IMR-90 (cell line): ENCODE results near the gene IFRD1. TPM values are rescaled to one million over a fixed set of nuclear protein-coding genes. Genes with fewer than 3 reads are reported as not detected.

Experiments
- ATAC-seq: fragments of 200-7000 bp; cut with Tn5 transposase; 2 replicates; pipeline ENCODE4 v1.9.1; 2020; ENCODE audit warnings: low read depth, mild to moderate bottlenecking, moderate library complexity
- BruUV-seq: library from RNA; stranded (reverse); fragments of 400-500 nt; replicated peaks from 2 replicates; lab custom pipeline; 2021; lab: Mats Ljungman, UMichigan
- CTCF ChIA-PET: fragments of 300-600 bp; formaldehyde crosslinking; extraction: SDS; loops from one replicate; lab custom pipeline; 2021; ENCODE audit warnings: antibody characterized with exemption; lab: Yijun Ruan, JAX
- POLR2A ChIA-PET: fragments of 300-600 bp; sonication (Branson Sonifier 250); formaldehyde crosslinking; loops from one replicate; lab custom pipeline; 2022; ENCODE audit warnings: antibody characterized with exemption; ENCODE audit not compliant: unreplicated experiment; lab: Charles Lee
- DNase-seq: peaks from one replicate; pipeline ENCODE4 v3.0.0; 2013
- H2AFZ ChIP-seq: replicated peaks from 2 replicates; pipeline ENCODE3; 2013; ENCODE audit warnings: low read length, mild to moderate bottlenecking; ENCODE audit not compliant: poor library complexity
- H2AK5ac ChIP-seq: 2 replicates; pipeline ENCODE4 v1.6.1; 2013; ENCODE audit warnings: low read depth, low read length, inconsistent platforms
- H2AK9ac ChIP-seq: replicated peaks from 2 replicates; pipeline ENCODE3; 2013; ENCODE audit warnings: mild to moderate bottlenecking, low read depth, low read length, moderate library complexity; ENCODE audit not compliant: poor library complexity
- H2BK120ac ChIP-seq: 2 replicates; pipeline ENCODE4 v1.6.1; 2013; ENCODE audit warnings: low read depth, low read length, inconsistent platforms
- H2BK15ac ChIP-seq: 3 replicates; pipeline ENCODE4 v1.6.1; 2013; ENCODE audit warnings: low read depth, low read length, inconsistent platforms
- H2BK20ac ChIP-seq: 2 replicates; pipeline ENCODE4 v1.6.1; 2013; ENCODE audit warnings: low read depth, mild to moderate bottlenecking, inconsistent platforms, low read length, moderate library complexity
- H2BK5ac ChIP-seq: 2 replicates; pipeline ENCODE4 v1.6.1; 2013; ENCODE audit warnings: mild to moderate bottlenecking, low read depth, low read length, inconsistent platforms; ENCODE audit not compliant: poor library complexity, severe bottlenecking
- H3K14ac ChIP-seq: replicated peaks from 2 replicates; pipeline ENCODE4 v1.6.1; 2013; ENCODE audit warnings: low read depth, low read length, inconsistent platforms
- H3K18ac ChIP-seq: 2 replicates; pipeline ENCODE4 v1.6.1; 2013; ENCODE audit warnings: low read depth, low read length, control low read depth
- H3K23ac ChIP-seq: 2 replicates; pipeline ENCODE4 v1.6.1; 2013; ENCODE audit warnings: low read depth, low read length, inconsistent platforms
- H3K27ac ChIP-seq: 2 replicates; pipeline ENCODE4 v1.5.1; 2013; ENCODE audit warnings: mild to moderate bottlenecking, control low read depth, low read length; ENCODE audit not compliant: insufficient read depth
- H3K27me3 ChIP-seq: 2 replicates; pipeline ENCODE4 v1.6.1; 2013; ENCODE audit warnings: low read length; ENCODE audit not compliant: control insufficient read depth, insufficient read depth
- H3K36me3 ChIP-seq: 2 replicates; pipeline ENCODE4 v1.6.1; 2013; ENCODE audit warnings: low read length, mixed read lengths; ENCODE audit not compliant: control insufficient read depth, insufficient read depth
- H3K4ac ChIP-seq: 2 replicates; pipeline ENCODE4 v1.6.1; 2013; ENCODE audit warnings: low read depth, low read length, inconsistent platforms
- H3K4me1 ChIP-seq: 2 replicates; pipeline ENCODE4 v1.6.1; 2013; ENCODE audit warnings: low read length, mixed read lengths; ENCODE audit not compliant: control insufficient read depth, insufficient read depth
- H3K4me2 ChIP-seq: 2 replicates; pipeline ENCODE4 v1.6.1; 2013; ENCODE audit warnings: low read depth, mild to moderate bottlenecking, control low read depth, low read length, moderate library complexity
- H3K4me3 ChIP-seq: 2 replicates; pipeline ENCODE4 v1.5.1; 2013; ENCODE audit warnings: low read depth, mild to moderate bottlenecking, control low read depth, low read length, moderate library complexity; ENCODE audit not compliant: insufficient read depth
- H3K56ac ChIP-seq: 2 replicates; pipeline ENCODE4 v1.6.1; 2013; ENCODE audit warnings: low read length, inconsistent platforms; ENCODE audit not compliant: insufficient read depth; ENCODE audit errors: extremely low read depth
- H3K79me1 ChIP-seq, 2 experiments: 2 replicates each; pipeline ENCODE4 v1.6.1; 2013; ENCODE audit warnings: low read length in 2 of 2, inconsistent platforms in 1 of 2, low read depth in 1 of 2
- H3K9ac ChIP-seq: 2 replicates; pipeline ENCODE4 v1.6.1; 2013; ENCODE audit warnings: low read depth, low read length, control low read depth
- H3K9me1 ChIP-seq: 2 replicates; pipeline ENCODE4 v1.6.1; 2013; ENCODE audit warnings: low read length, inconsistent platforms; ENCODE audit not compliant: insufficient read depth
- H3K9me3 ChIP-seq: 2 replicates; pipeline ENCODE4 v1.6.1; 2013; ENCODE audit warnings: low read length; ENCODE audit not compliant: control insufficient read depth, insufficient read depth
- H4K20me1 ChIP-seq: 2 replicates; pipeline ENCODE4 v1.6.1; 2013; ENCODE audit warnings: low read length, inconsistent platforms; ENCODE audit not compliant: insufficient read depth
- H4K5ac ChIP-seq: 2 replicates; pipeline ENCODE4 v1.6.1; 2013; ENCODE audit warnings: mild to moderate bottlenecking, low read depth, low read length, control low read depth
- H4K8ac ChIP-seq, 2 experiments: 2 replicates each; pipeline ENCODE4 v1.6.1; 2013; ENCODE audit warnings: low read depth in 2 of 2, low read length in 2 of 2, control low read depth in 1 of 2, inconsistent platforms in 1 of 2
- H4K91ac ChIP-seq: 2 replicates; pipeline ENCODE4 v1.6.1; 2013; ENCODE audit warnings: low read depth, low read length, inconsistent platforms; ENCODE audit not compliant: insufficient read depth
- MAFK ChIP-seq: IDR thresholded peaks from 2 replicates; pipeline ENCODE4 v1.6.1; 2012; ENCODE audit warnings: low read depth, low read length, improper control_type of control experiment
- WGBS, 2 experiments: methylation state at CpG; one replicate each; pipeline versions ENCODE4 v1.1.5 to v1.1.7; 2013; ENCODE audit warnings: missing lambda C conversion rate in 2 of 2; ENCODE audit not compliant: insufficient read length in 1 of 2; ENCODE audit errors: extremely low coverage in 2 of 2; 5-methylcytosine and 5-hydroxymethylcytosine counted together
- dilution Hi-C: fragments of 300-500 bp; cut with HindIII; formaldehyde crosslinking; loops from one replicate; pipeline ENCODE4 v1.14.3; 2018; ENCODE audit warnings: low sequenced_read_pairs; ENCODE audit not compliant: unreplicated experiment
- in situ Hi-C: fragments of 300-500 bp; cut with MboI; formaldehyde crosslinking; loops from 3 replicates; pipeline ENCODE4 v1.14.3; 2019; ENCODE audit warnings: low sequenced_read_pairs, inconsistent platforms, mixed read lengths
- intact Hi-C: fragments of 100-400 bp; cut with micrococcal nuclease; formaldehyde crosslinking; loops from 2 replicates; pipeline ENCODE4 v1.10.0; 2022
- polyA plus RNA-seq, 3 experiments: library from polyadenylated mRNA; depleted of rRNA; stranded (reverse); fragments of >200 nt; gene quantifications; 2 replicates each; pipeline ENCODE4 v1.2.3, GENCODE V29; 2012; ENCODE audit warnings: low replicate concordance in 1 of 3
- total RNA-seq: library from RNA; depleted of rRNA; stranded (reverse); fragments of >200 nt; gene quantifications from 2 replicates; pipeline ENCODE4 v1.2.3, GENCODE V29; 2012

IFRD1 gene
- total and polyA plus RNA-seq, 2 of the 4 experiments (the other 2 are of a cell fraction), result 18.3 to 25.3 TPM

- no peak for DNase-seq
- no peak overlapping the region for H2AFZ ChIP-seq
- H2AK9ac ChIP-seq, result no peak overlapping the region
- no peak overlapping the region for H2BK120ac ChIP-seq
- no peak overlapping the region for H2BK5ac ChIP-seq
- no peaks in the 10 kb centered on the region for H3K9me3 ChIP-seq
- dilution Hi-C loops (no loop called here), in situ Hi-C loops (no loop called here), intact Hi-C loops (no loop called here)
- no peak for TF ChIP-seq MAFK
- BruUV-seq, result no TSS peak
- no peaks in the 10 kb centered on the region for H4K20me1 ChIP-seq
- no peak overlapping the region for H3K4me2 ChIP-seq
- no peaks in the 10 kb centered on the region for H3K9me1 ChIP-seq
- H3K9ac ChIP-seq, result no peak overlapping the region
- H2BK20ac ChIP-seq, result no peak overlapping the region
- H3K36me3 ChIP-seq, result no peaks in the 10 kb centered on the region
- ATAC-seq, result no peak
- H3K79me1 ChIP-seq, result no peaks in the 10 kb centered on the region
- no peak overlapping the region for H3K4me3 ChIP-seq
- H3K27ac ChIP-seq, result no peak overlapping the region
- H2AK5ac ChIP-seq, result no peak overlapping the region
- peaks cover 4% of the 10 kb centered on the region; the same call in 1 of the 2 replicates for H3K27me3 ChIP-seq
- no peak overlapping the region for H3K18ac ChIP-seq
- no peak overlapping the region for H4K5ac ChIP-seq
- no peak overlapping the region for H2BK15ac ChIP-seq
- H4K91ac ChIP-seq, result no peak overlapping the region
- no peaks in the 10 kb centered on the region; the same call in 1 of the 2 replicates for H3K4me1 ChIP-seq
- H4K8ac ChIP-seq, result no peak overlapping the region
- ChIA-PET CTCF (no interaction called here), POLR2A (no interaction called here)
- H3K14ac ChIP-seq, result no peak overlapping the region
- no CpG with 5 or more reads among the region's 1 CpG for WGBS, 2 experiments
- no peak overlapping the region for H3K23ac ChIP-seq
- H3K4ac ChIP-seq, result no peak overlapping the region
- H3K56ac ChIP-seq, result no peak overlapping the region
Observed at GRCh38 chr7:112405286-112405685, 45.0 kb upstream of the IFRD1 start.
